HG02885 (cell line): ENCODE measurements around the gene PRKAA2.

ENCODE experiments used
- ATAC-seq: cut with Tn5 transposase; IDR thresholded peaks from one replicate; pipeline ENCODE4 v1.9.1; 2021; ENCODE audit warnings: mild to moderate bottlenecking; ENCODE audit not compliant: unreplicated experiment, poor library complexity

The PRKAA2 gene

DNA sequence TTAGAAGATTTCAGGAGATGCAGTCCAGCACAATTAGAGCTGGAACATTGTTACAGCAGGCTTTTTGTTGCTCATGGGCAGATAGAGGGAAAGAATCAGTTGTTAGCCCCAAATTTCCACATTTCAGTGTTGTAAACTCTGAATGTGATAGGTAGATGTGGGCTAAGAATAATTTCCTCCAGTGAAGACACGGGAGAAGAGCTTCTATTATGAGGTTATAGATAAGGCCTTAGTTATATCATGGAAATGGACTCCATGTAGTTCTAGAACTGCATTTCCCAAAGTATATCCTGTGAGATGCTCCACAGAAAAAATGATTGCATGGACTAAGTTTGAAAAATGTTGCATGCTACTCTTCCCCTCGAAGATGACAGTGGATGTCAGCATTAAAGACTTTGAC lies 64.9 kb downstream of the PRKAA2 start:
- ATAC-seq, result no peak

- no peak for ATAC-seq
These were observed 65.5 kb downstream of the PRKAA2 start for GRCh38 chr1:56710646-56711045.

DNA sequence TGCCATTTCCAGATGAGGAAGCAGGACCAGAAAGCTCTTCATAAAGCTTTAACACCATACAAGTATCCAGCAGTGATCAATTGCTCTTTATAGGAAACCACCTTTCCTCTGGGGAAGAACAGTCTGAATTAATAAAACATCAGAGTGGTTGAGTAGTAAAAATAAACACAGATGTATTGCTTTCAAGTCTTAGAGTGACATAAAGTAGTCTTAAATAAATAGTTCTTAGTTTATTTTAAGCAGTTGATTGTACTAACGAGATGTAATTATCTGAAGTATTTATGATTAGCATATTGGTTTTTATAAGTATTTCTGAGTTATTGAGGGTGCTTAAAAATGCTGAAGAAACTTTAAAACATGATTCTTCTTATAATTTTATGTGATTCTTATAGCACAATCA lies 67.0 kb downstream of the PRKAA2 start:
- ATAC-seq, result no peak

GRCh38 chr1:56713112-56713511 lies 68.0 kb downstream of the PRKAA2 start:
- no peak for ATAC-seq

DNA sequence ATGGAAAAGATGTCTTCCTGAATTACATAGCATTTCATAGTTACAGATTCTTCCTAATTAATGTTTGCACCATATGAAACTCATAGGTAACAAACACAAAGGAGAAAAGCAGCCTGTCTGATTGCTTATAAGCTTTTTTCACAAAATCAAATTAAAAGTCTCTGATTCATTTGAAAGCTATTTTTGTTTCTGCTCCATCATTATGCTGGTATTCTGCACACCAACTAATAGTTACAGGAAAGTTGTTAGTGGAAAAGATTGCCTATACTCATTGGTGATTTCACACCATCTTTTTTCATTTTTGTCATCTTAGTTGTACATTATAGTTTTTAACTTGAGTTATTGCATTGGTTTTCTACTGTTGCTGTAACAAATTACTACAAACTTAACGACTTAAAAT lies 70.0 kb downstream of the PRKAA2 start:
- ATAC-seq, result no peak

GRCh38 chr1:56719171-56719570 lies 74.1 kb downstream of the PRKAA2 start:
- no peak for ATAC-seq

GRCh38 chr1:56726706-56727105 lies 81.6 kb downstream of the PRKAA2 start:
- no peak for ATAC-seq

GRCh38 chr1:56728964-56729363 lies 83.8 kb downstream of the PRKAA2 start:
- ATAC-seq, result no peak

DNA sequence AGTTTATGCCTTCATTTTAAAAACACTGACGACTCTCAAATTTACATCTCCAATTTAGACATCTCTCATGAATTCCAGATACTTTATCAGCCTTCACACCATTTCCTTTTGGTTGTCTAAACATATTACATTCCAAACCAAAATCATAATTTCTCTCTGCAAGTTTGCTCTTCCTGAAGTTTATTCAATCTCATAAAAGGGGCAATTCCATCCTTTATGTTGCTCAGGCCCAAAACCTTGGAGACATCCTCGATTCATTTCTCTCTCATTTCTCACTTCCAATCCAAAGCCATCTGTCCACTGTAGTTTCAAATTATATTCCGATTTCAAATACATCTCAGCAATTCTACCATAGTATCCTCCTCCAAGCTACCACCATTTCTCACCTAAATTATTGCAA lies 100.1 kb downstream of the PRKAA2 start:
- ATAC-seq, result no peak

GRCh38 chr1:56754708-56755479 lies 109.8 kb downstream of the PRKAA2 start:
- ATAC-seq, result no peak

DNA sequence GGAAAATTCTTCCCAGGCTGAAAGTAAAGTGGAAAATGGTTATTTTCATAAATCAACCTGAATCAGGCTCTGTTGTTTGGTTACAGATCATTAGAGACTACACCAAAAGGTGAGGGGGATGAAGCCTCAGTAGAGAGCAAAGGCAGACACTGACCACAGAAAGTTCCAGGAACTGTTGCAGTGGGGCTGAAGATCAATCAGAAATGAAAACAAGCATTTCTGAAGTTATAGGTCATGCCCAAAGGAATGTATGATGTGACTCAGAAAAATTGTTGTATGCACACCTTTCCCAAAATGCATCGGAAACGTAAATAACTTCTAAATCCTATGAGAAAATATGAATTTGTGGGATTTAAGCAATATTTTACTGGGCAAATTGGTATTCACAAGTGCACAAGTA lies 110.8 kb downstream of the PRKAA2 start:
- ATAC-seq, result no peak

DNA sequence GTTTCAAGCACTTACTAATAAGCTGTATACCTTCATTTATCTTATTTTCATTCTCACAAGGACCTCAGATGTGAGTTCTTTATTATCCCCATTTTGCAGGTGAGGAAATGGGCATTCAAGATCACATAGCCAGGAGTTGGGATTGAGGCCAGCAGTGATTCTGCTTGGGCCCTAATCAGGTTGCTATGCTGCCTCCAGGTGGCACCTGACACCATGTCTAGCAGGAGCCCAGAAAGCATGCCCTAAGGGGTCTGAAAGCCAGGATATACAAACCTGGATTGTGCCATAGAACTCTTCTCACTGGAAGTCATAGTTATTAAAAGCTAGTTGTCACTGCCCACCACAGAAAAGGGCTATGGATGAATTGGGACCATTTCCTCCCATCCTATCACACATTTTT lies 113.0 kb downstream of the PRKAA2 start:
- ATAC-seq, result no peak

- no peak for ATAC-seq
These were observed 113.7 kb downstream of the PRKAA2 start for GRCh38 chr1:56758794-56759193.
